GM19438 (cell line): ENCODE measurements around the gene C20orf204.
"Not testable (repeated sequence)": the region's sequence is repeated elsewhere in the genome, so short reads cannot be mapped to it uniquely, and the experiment has no call there.

ENCODE experiments used
- ATAC-seq: cut with Tn5 transposase; IDR thresholded peaks from one replicate; pipeline ENCODE4 v1.9.1; 2021; ENCODE audit warnings: low read depth; ENCODE audit not compliant: unreplicated experiment

C20orf204 gene, protein sequence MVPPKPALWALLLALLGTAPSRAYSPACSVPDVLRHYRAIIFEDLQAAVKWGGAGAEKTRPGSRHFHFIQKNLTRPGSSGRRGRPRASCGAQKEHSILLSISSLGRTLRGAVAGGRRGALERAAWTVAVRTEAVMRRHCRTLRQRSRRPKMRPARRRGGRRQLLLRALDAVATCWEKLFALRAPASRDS

DNA sequence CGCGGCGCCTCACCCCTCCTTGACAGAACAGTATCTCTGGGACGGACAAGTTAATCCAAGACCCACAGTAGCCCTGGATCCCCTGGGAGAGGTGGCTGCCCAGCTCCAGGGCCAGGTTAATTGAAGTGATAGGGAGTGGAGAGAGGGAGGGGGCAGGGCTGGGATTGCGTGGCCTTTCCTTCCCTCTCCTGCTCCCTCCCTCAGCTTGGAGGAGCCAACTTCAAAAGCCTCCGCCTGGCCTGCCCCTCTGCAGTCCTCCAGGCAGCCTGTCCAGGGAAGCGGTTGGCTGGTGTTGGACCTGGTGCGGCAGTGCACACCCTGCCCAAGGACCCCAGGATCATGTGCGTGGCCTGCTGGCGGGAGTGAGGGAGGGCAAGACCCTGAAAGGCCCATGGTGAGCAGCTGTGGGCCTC lies at the start of gene C20orf204:
TSS of gene C20orf204 (plus strand) at position 250 of the 413 bp plus-strand sequence. CDS start at position 392, 142 bp downstream.
- ATAC-seq: no peak

DNA sequence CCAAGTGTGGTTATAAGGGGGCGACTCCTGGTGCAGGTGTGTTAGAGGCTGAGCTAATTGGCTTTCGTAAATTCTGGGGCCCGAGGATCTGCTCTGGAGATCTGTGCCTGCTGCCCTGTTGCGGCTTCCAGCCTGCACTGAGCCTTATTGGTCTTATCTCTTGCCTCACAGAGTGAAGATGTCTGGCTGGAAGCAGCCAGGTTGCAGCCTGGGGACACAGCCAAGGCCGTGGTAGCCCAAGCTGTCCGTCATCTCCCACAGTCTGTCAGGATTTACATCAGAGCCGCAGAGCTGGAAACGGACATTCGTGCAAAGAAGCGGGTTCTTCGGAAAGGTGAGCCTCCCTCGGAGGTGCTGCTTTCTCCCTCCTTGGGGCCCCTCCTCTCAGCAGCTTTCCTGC lies 35.1 kb upstream of the C20orf204 start:
- no peak for ATAC-seq

DNA sequence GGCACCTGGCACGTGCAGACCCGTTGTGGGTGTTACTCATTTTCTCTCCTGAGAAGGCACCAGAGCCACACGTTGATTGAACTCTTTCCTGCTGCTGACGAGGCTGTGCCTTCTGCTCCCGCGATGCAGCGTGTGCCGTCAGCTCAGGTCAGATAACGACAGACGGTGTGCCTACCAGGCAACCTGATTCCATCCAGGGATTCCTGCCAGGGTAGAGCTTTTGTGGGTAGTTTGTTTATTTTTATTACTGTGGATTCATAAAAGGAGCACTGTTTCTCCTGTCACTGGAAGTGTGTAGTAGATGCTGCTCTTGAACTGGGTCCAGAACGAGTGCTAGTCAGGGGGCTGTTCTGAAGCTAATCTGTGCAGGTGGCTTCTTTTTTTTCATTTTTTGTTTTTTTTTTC lies 34.4 kb upstream of the C20orf204 start:
- no peak for ATAC-seq

DNA sequence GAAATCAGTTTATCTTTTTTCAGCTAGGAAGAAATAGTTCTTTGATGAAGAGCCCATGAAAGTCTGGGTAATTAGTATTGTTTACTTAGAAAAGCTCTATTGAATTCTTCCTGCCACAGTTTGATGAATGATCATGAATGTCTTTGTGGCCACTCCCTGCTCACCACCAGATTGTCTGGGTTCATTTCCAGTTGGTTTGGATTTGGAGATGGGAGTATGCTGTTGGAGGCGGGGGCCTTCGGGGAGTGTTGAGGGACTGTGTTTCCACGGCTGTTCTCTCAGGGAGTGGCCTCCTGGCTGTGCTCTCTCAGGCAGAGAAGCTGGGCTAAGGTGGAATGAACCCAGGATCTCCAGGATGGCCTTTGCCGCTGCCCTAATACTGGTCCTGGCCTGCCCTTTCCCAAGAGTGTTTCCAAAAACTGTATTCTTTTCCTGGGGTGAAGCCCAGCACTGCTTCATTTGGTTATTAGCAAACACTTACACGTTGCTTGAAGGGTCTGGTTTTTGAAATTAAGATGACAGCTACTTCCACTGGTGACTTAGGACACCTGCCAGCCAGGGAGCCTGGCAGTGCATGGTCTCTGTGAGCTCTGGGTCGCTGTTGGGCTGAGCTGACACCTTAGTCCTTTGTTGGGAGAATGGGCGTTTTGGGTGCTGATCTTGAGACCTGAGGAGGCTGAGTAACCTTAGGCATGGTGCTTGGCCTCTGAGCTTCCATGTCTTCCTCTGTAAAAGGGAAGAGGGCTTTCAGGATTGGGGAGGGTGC lies 31.8 kb upstream of the C20orf204 start:
- ATAC-seq: no peak

DNA sequence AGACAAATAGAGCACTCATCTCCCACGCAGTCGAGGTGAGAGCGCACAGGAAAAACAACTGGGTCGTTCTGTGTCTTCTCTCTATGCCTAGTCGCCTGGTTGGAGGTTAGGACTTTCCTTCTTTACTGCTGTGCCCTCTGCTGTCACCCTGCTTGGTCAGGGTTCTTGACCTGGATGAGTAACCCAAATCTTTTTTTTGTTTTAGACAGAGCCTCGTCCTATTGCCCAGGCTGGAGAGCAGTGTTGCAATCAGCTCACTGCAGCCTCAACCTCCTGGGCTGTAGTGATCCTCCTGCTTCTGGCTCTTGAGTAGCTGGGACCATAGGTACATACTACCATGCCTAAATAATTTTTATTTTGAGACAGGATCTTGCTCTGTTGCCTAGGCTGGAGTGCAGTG lies 30.6 kb upstream of the C20orf204 start:
- no peak for ATAC-seq

DNA sequence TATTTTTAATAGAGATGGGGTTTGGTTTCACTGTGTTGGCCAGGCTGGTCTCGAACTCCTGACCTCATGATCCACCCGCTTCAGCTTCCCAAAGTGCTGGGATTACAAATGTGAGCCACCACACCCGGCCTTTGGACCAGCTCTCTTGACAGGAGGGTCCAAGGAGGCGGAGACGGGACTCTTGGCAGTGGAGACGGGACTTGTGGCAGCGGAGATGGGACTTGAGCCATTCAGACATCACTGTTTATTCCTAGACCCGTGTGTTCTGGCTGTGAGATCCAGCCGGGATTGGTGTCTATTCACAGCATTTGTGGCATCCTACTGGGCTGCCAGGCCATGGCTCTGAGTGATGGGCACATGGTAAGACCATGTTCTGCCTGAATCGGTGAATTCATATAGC lies 29.5 kb upstream of the C20orf204 start:
- no peak for ATAC-seq

DNA sequence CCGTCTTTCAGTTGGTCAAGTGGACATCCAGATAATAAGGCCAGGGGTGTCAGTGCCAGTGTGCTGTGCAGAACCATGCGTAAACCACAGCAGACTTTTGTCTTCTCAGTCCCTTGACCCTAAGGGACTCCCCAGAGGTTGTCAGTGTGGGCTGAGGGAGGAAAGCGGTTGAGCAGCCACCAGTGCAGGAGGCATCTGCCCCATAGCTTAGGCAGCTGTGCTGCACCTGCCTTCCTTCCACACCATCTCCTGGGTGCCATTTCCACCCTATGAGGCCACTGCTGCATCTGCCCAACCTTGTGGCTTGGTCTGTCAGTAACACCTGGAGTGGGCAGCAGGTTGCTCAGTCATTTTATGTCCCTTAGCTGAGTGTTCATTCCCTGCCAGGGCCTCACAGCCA lies 29.1 kb upstream of the C20orf204 start:
- ATAC-seq: no peak

DNA sequence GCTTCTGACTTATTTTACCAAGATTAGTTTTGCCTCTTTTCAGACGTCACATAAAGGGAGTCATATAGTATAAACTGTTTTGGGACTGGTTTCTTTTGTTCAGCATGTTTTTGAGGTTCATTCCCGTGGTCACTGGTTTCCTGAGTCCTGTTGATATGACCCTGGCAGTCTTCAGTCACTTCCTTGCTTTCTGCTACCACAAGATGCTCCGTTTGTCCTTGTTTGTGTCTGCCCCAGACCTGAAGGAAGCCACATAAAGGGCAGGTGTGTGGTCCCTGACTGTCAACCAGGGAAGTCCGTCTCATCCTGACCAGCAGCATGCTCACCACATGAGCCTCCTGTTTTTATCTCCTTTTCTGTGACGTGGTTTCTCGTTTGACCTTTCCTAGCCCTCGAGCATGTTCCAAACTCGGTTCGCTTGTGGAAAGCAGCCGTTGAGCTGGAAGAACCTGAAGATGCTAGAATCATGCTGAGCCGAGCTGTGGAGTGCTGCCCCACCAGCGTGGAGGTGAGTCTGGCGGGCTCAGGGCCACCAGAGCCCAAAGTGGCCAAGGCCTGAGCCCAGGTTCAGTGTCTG lies 26.1 kb upstream of the C20orf204 start:
- no peak for ATAC-seq

DNA sequence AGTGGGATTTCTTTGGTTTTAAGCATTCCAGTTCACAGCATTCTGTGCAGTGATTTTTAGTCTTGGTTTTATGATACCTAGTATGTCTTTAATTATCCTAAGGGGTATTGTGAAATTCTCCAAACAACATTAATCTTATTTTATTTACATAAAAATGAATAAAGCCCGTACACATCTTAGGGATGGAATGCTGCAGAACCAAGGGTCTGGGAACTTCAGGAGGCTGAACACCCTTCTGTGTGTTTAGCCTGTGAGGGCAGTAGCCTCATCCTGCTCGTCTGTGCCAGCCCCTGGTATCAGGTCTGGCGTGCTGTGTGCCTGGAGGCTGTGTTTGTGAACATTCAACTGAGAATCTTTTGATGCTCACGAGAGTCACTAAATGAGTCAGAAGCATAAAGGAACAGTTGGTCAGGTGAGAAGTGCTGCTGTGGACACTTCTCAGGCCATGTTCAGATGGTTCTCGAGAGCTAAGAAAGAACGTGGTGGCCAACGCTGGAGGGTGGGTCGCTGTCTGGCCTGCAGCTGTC lies 25.2 kb upstream of the C20orf204 start:
- ATAC-seq: no peak

DNA sequence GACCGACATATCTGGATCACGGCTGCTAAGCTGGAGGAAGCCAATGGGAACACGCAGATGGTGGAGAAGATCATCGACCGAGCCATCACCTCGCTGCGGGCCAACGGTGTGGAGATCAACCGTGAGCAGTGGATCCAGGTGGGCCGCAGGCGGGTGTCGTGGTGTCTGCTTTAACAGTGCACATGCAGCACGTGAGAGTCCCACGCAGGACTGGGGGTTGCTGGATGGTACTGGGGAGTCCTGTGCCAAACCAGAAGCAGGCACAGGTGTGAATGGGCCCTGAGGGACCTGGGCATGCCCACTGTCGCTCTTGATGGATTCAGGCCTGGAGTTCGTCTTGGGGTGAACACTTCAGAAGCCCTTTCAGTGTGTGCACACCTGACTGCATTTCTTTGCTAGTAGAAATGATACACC lies 24.6 kb upstream of the C20orf204 start:
- no peak for ATAC-seq

DNA sequence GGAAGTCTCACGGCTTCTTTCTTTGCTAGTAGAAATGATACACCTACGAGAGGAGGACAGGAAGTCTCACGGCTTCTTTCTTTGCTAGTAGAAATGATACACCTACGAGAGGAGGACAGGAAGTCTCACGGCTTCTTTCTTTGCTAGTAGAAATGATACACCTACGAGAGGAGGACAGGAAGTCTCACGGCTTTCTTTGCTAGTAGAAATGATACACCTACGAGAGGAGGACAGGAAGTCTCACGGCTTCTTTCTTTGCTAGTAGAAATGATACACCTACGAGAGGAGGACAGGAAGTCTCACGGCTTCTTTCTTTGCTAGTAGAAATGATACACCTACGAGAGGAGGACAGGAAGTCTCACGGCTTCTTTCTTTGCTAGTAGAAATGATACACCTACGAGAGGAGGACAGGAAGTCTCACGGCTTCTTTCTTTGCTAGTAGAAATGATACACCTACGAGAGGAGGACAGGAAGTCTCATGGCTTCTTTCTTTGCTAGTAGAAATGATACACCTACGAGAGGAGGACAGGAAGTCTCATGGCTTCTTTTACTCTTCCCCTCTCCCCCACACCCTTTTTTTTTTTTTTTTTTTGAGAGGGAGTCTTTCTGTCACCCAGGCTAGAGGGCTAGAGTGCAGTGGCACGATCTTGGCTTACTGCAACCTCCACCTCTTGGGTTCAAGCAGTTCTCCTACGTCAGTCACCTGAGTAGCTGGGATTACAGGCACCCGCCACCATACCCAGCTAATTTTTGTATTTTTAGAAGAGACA lies 23.4 kb upstream of the C20orf204 start:
- not testable (repeated sequence) for ATAC-seq

DNA sequence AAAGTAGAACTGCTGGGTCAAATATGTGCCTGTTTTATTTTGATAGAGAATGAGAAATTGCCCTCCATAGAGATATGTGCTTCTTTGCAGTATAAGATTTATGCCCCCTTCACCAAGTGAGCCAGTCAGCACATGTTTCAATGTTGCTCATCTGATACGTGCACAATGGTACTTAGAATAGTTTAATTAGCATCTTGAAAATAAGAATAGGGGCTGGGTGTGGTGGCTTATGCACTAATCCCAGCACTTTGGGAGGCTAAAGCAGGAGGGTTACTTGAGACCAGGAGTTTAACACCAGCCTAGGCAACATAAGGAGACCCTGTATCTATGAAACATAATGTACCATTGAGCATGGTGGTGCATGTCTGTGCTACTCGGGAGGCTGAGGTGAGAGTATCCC lies 20.3 kb upstream of the C20orf204 start:
- ATAC-seq: no peak

DNA sequence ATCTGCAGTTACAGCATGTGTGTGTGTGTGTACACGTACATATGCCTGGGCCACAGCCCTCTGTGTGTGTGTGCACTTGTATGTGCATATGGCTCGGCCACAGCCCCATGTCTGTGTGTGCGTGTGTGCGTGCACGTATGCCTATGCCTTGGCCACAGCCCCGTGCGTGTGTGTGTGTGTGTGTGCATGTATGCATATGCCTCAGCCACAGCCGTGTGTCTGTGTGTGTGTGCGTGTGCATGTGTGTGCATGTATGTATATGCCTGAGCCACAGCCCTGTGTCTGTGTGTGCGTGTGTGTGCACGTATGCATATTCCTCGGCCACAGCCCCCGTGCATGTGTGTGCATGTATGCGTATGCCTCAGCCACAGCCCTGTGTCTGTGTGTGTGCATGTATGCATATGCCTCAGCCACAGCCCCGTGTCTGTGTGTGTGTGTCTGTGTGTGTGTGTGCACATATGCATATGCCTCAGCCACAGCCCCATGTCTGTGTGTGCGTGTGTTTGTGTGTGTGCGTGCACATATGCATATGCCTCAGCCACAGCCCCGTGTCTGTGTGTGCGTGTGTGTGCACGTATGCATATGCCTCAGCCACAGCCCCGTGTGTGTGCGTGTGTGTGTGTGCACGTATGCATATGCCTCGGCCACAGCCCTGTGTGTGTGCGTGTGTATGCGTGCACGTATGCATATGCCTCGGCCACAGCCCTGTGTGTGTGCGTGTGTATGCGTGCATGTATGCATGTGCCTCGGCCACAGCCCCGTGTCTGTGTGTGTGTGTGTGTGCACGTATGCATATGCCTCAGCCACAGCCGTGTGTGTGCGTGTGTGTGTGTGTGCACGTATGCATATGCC lies 14.6 kb upstream of the C20orf204 start:
- no peak for ATAC-seq

DNA sequence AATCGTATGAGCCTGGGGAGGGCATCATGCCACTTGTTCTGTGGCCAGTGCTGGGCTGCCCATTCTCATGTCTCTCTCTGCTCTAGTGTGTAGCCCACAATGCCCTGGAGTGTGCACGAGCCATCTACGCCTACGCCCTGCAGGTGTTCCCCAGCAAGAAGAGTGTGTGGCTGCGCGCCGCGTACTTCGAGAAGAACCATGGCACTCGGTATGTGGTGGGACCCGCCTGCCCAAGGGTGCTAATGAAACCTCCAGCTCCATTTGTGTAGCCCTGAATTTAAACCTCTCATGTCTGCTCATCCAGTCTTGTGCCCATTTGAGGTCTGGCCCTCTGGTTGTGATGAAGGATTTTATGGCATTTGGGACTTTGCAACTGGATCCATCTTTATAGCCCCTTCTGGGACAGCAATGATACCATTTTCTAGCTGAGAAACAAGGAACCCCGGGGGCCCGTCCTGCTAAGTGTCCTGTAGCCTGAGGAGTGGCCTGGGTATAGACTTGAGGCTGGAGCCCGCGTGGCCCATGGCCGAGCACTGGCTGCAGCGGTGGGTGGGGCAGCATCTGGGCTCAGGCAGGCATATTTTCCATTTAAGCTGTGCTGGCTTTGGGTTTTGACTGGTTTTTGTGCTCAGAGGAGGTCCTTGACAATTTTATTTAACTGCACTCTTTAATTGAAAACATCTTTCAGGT lies 13.2 kb upstream of the C20orf204 start:
- ATAC-seq: no peak

DNA sequence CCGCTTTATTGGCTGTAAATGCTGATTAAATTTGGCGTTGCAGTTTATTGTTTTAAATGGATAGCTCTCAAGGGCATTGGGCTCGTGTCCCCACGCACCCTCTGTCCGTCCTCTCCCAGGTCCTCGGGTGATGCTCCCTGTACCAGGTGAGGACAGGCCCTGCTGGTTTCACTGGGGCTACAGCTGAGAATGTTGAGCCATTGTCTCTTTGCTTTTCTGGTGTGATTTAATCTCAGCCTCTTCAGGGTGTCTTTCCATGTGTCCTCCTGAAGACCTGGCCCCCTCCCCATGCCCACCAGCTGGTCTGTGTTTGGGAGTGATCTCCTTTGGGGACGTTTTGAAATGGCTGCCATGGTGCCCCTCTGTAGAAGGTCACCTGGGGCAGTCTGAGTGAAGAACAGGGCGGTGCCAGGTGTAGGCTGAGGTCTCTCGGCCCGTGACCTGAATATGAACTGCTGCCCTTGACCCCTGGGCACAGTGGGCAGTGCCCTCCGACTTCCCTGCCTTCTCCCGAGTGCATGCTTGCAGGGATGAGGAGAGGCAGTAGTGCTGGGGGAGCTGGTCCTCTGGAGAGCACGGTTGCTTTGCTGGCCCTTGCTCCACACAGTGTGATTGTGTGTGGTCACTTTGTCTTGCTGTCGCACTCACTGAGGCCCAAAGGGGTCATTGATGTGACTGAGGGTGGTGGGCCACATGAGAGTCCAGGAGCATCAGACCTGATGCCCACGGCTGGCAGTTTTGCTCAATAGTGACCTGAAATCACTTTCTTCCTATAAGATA lies 12.4 kb upstream of the C20orf204 start:
- ATAC-seq: no peak

DNA sequence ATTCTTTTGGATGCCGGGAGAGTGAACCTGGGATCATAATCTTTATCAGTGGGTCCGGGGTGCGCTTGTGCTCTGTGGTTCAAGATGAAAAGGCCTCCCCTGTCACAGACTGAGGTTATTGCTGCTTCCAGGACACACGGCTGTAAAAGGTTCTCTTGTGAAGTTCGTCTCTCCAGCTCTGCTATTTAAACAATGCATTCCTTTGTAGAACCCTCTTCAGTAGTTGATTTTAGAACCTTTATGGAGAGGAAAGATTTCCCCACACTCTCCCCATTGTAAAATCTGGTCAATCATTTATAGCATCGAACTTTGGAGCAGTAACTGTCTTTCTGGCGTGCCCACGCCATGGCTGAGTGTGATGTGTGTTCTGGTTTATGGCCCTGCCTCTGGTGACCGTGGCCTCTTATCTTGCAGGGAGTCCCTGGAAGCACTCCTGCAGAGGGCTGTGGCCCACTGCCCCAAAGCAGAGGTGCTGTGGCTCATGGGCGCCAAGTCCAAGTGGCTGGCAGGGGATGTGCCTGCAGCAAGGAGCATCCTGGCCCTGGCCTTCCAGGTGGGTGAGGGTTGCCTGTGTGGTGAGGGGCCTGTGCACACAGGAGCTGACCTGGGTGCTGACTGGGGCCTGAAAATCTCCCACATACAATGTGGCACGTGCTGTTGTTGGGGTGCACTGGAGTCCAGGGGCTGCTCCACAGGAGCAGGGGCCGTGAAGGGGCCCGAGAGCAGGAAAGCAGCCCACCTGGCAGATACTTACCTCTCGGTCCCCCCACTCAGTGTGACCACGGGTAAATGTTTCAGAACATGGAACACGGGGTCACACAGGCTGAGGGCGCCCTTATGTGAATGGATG lies 11.6 kb upstream of the C20orf204 start:
- ATAC-seq: no peak

DNA sequence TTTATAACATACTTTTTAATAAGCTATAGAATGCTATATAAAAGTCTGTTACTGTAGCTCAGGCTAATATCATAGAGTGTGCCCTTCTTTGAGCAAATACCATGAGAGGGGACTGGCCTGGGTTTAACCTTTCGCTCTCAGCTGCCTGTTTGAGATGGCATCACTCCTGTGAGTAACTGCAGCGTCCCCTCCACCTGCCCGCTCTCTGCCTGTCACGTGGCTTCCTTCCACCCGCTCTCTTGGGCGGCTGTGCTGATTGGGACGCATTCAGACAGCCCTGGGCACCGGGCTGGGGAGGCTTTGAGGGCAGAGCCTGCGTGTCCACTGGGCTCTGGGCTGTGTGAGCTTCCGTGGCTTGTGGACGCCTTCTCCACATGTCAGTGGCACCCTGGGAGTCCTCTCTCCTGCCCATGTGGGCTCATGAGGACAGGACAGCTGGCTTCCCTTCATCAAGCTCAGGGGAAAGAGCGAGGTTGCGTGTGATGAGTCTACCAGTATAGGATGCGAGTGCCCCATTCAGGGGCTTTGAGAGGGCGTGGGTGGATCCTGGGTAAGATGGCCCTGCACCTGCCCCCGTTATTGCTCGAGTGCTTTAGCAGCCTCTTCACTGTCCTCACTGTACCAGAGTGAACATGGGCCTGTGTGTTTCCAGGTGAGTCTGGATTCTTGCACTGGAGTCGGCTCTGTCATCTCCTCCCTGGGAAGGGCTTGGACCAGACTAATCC lies 10.7 kb upstream of the C20orf204 start:
- no peak for ATAC-seq
